Testis (tissue), 2 donors: ENCODE data around the gene SYPL1.

ENCODE experiments used
- CTCF ChIP-seq, 3 experiments: fragments of 450-650 bp in 2 of 3; fragments of 200-600 bp in 1 of 3; sonication (generic) in 1 of 3; IDR thresholded peaks; one replicate each; pipeline ENCODE4 v1.5.1; 2016 to 2019; ENCODE audit warnings: antibody characterized with exemption in 3 of 3, mild to moderate bottlenecking in 2 of 3, moderate library complexity in 1 of 3
- POLR2A ChIP-seq: fragments of 450-650 bp; IDR thresholded peaks from one replicate; pipeline ENCODE4 v1.6.1; 2017; ENCODE audit warnings: antibody characterized with exemption, mild to moderate bottlenecking, moderate library complexity

GRCh38 chr7:106152313-106152665 lies 40.2 kb upstream of the SYPL1 start:
- TF ChIP-seq CTCF (IDR thresholded peaks at IDR 0.05), result no peak
- TF ChIP-seq POLR2A, result no peak
